HPDE6-E6E7 (cell line): ENCODE data around the gene A4GALT.
A peak's percentile ranks its signal among the peaks of the same experiment; 100 is the strongest.
"Not testable (repeated sequence)": the region's sequence is repeated elsewhere in the genome, so short reads cannot be mapped to it uniquely, and the experiment has no call there.

Source experiments
- DNase-seq: peaks from one replicate; pipeline ENCODE4 v3.0.0; 2011; ENCODE audit warnings: missing footprints; ENCODE audit errors: extremely low spot score

The A4GALT gene

DNA sequence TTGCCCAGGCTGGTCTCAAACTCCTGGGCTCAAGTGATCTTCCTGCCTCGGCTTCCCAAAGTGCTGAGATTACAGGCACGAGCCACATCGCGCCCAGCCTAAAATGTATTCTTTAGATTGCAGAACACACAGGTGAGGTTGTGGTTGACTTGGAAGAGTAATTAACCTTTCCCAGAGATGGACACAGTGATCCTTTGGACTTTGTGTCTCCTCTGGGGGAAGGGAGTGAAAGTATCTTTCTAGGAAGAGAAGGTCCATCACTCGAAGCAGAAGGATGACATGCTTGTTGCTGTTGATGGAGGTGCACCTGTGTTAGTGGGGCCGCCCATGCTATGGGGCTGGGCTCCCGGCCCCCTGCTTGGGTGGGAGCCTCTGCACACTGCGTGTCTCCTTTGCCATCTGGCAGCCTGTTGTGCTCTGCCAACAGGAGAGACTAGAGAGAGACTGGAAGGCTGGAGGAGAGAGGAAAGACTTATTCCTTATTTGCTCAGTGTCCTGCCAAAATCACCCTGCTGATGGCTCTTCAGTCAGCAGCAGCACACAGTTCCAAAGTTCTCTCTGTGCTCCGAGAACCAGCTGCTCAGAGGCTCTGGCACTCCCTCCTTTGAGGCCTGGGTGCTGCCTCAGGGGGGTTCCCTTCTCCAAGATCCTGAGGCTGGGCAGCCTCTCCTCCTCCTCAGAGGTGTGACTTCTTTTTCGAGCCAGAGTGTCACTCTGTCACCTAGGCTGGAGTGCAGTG lies 38.4 kb downstream of the A4GALT start:
- no peak for DNase-seq

- peak; percentile 91 for DNase-seq
Measured at GRCh38 chr22:42680648-42681047, 40.0 kb downstream of the A4GALT start.

- DNase-seq: no peak
Measured at GRCh38 chr22:42679691-42680090, 41.0 kb downstream of the A4GALT start.

DNA sequence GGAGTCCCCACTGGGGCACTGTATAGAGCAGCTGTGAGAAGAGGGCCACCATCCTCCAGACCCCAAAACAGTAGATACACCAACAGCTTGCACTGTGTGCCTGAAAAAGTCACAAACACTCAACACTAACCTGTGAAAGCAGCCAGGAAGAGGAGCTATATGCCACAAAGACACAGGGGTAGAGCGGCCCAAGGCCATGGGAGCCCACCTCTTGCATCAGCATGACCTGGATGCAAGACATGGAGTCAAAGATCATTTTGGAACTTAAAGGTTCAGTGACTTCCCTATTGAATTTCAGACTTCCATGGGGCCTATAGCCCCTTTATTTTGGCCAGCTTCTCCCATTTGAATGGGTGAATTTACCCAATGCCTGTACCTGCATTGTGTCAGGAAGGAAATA lies 41.8 kb downstream of the A4GALT start:
- no peak for DNase-seq

- DNase-seq: not testable (repeated sequence)
Measured at GRCh38 chr22:42677936-42678335, 42.7 kb downstream of the A4GALT start.

- DNase-seq: no peak
Measured at GRCh38 chr22:42676059-42676607, 44.5 kb downstream of the A4GALT start.

DNA sequence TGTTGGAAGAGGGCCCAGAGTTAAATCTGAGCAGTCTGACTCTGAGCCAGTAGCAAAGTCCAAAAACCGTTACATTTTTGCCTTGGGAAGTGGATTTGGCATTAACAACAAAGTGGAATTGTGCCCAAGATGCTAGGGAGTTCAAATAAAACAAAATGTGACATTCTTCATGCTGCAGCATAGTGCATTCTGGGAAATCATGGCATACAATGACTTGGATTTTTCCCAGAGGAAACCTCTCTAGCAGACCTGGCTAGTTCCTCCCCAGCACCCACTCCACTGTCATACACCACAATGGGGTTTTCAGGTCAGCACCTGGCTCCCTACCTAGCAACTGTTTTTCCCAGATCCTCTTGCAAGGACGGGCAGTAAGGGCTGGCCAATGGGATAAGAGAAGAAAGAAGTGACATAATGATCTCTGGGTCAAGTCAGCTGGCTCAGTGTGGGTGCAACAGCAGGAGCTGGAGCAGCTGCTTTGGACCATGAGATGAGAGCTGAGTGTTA lies 46.7 kb downstream of the A4GALT start:
- DNase-seq: no peak

DNA sequence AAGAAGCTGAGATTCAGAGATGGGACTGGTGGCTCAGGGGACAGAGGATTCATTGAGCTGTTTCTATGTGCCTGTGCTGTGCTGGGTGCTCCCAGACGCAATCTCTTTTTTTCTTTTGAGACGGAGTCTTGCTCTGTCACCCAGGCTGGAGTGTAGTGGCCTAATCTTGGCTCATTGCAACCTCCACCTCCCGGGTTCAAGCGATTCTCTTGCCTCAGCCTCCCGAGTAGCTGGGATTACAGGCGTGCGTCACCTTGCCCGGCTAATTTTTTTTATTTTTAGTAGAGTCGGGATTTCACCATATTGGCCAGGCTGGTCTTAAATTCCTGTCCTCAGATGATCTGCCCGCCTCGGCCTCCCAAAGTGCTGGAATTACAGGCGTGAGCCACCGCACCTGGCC lies 47.6 kb downstream of the A4GALT start:
- not testable (repeated sequence) for DNase-seq

GRCh38 chr22:42670921-42671709 lies 49.6 kb downstream of the A4GALT start:
- no peak for DNase-seq

GRCh38 chr22:42670046-42670445 lies 50.6 kb downstream of the A4GALT start:
- DNase-seq: no peak

- DNase-seq: not testable (repeated sequence)
Measured at GRCh38 chr22:42666393-42666792, 54.3 kb downstream of the A4GALT start.

DNA sequence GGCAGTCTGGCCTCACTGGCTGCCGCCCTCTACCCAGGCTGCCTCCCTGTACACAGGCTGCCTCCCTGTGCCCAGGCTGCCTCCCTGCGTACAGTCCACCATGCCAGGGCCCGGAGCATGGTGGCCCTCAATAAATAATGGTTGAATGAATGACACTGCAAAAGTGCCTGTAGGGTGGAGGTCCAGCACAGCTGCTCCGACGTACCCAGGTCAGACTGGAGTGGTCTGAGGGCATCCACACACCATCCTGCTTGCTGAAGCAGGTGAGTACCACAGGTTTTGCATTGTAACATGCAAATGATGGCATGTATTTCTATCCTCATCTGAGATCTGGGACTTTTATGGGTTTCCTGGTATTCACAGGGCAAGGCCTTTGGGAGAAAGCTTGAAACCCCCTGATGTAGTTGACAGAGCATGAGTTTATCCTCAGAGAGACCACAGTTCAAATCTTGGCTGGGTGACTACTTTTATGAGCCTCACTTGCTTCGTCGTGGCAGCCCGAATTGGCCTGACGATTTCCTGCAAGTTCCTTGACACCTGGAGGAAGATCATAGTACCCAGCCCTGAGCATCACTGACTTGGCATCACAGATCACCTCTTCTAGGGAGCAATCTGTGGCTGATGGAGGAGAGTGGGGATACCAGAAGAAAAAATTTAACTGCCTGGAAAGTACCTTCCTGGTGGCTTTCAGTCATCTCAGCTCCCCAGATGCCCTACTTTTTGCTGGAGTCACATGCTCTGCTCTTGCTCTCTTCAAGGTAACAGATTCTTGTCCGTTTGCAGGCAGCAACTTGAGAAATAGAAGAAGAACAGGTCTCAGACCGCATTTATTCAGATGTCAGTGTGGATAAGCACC lies 55.5 kb downstream of the A4GALT start:
- no peak for DNase-seq

DNA sequence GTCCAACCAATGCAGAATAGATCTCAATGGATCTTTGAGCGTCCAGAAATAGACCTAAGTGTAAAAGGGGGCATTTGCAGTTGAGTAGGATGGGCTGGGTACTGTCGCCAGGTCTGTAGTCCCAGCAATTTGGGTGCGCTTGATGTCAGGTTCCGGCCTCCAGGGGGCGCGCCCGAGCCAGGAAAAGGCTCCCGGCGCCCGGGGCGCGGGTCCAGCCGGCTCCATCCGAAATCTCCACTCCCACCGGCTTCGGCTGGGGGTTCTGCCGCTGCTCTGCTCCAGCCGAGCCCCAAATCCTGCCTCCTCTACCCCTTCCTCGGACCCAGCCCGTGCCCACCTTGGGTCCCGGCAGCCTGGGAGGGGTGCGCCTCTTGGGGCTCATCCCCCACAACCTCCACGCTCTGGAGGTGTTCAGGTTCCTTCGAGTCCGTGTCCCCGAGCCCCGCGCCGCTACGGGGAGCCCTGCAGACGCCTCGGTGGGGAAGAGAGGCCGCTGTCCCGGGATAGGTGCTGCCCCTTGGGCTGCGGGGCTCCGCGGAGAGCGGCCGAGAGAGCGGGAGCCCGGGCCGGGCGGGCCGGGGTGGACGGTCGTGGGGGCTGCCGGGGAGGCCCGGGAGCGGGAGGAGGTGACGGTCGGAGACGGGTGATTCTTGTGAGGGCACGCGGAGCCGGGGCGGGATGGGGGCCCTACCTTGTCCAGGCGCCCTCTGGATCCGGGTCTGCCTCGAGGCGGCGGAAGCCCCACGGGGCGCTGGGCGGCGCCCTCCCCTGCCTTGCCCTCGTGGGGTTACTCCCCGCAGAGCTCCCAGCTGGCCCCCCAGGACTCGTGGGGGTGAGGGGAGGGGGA lies 58.5 kb downstream of the A4GALT start:
- peak; percentile 59 for DNase-seq

- no peak for DNase-seq
Measured at GRCh38 chr22:42656578-42656977, 64.1 kb downstream of the A4GALT start.

DNA sequence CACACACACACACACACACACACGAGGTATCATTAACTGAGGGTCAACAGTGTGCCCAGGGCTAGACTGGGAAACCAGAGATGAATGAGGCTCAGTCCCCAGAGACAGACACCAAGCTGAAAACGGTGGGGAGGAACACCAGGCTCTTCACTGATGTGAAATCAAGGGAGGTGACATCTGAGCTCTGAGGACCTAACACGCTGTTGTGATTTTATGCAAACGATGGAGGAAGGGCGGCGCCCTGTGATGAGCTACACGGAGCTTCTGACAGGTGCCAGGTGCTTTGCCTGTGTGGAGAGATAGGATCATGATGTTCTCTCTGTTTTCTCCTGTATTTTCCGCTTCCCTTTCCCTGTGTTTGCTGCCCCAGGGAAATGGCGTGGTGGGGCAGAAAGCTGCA lies 65.0 kb downstream of the A4GALT start:
- no peak for DNase-seq

DNA sequence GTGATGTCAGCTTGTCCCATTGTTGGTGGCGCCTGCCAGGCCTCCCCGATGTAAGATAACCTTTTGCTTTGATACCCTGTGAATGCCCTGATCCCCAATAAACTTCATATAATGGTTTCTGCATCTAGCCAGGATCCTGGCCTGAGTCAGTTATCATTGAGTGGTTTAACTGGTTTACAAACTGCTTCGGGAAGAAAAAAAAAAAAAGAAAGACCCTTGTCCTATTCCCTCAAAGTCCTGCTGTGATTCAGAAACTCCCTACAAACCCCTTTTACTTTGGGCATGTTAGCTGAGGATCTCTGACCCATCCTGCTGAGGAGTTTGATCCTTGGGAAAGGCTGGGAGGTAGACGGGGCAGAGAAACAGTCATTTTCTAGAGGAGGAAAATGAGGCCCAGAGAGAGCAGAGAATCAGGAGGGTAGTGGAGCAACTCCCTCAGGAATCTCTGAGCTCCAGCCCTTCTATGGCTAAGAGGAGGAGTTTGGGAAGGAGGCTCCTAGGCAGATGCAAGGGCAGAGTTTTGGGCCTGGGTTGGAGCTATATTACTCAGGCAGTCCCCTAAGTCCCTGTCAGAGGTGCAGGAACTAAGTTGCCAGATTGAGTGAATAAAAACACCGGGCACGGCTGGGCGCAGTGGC lies 66.1 kb downstream of the A4GALT start:
- DNase-seq: no peak

- DNase-seq: no peak
Measured at GRCh38 chr22:42653999-42654398, 66.7 kb downstream of the A4GALT start.

GRCh38 chr22:42651134-42651533 lies 69.5 kb downstream of the A4GALT start:
- DNase-seq: no peak

- peak; percentile 79 for DNase-seq
Measured at GRCh38 chr22:42649246-42650099, 71.2 kb downstream of the A4GALT start, which contains the start of gene CYB5R3. Gene CYB5R3 (minus strand): TSS chr22:42649392. CDS start chr22:42649315, 77 bp downstream.
